Esophagus muscularis mucosa (tissue), 4 donors: ENCODE measurements around the gene ASPHD2. TPM values are rescaled to one million over a fixed set of nuclear protein-coding genes. Genes with fewer than 3 reads are reported as not detected.

Experiments
- DNase-seq: peaks from one replicate; pipeline ENCODE4 v3.0.0-alpha.2; 2017; ENCODE audit errors: extremely low spot score
- H3K27ac ChIP-seq, 4 donors: fragments of 200-600 bp; sonication (generic); replicated peaks in 1 of 4; 1 replicate in 3 of 4; 2 replicates in 1 of 4; pipeline ENCODE4 v1.5.1; 2016 to 2019; ENCODE audit warnings: mild to moderate bottlenecking in 1 of 4
- H3K27me3 ChIP-seq, 4 donors: fragments of 200-600 bp; sonication (generic); one replicate each; pipeline versions ENCODE4 v1.5.1 to v1.6.0; 2016 to 2019
- H3K36me3 ChIP-seq, 4 donors: fragments of 200-600 bp; sonication (generic); one replicate each; pipeline ENCODE4 v1.5.1; 2016 to 2019
- H3K4me1 ChIP-seq, 4 donors: fragments of 200-600 bp; sonication (generic); one replicate each; pipeline ENCODE4 v1.5.1; 2016 to 2019
- H3K4me3 ChIP-seq, 4 donors: fragments of 200-600 bp; sonication (generic); 1 replicate in 2 of 4; 2 replicates in 2 of 4; pipeline ENCODE4 v1.5.1; 2016 to 2019; ENCODE audit warnings: mild to moderate bottlenecking in 4 of 4, moderate library complexity in 1 of 4
- H3K9me3 ChIP-seq, 4 donors: fragments of 200-600 bp; sonication (generic); 1 replicate in 3 of 4; 2 replicates in 1 of 4; pipeline ENCODE4 v1.5.1; 2016 to 2019
- CTCF ChIP-seq, 3 experiments: fragments of 200-600 bp in 2 of 3; fragments of 450-650 bp in 1 of 3; sonication (generic) in 2 of 3; IDR thresholded peaks; one replicate each; pipeline ENCODE4 v1.5.1; 2017 to 2019; ENCODE audit warnings: antibody characterized with exemption in 3 of 3, mild to moderate bottlenecking in 2 of 3, moderate library complexity in 1 of 3
- EP300 ChIP-seq: sonication (generic); formaldehyde crosslinking; IDR thresholded peaks from one replicate; pipeline ENCODE4 v1.6.1; 2017; ENCODE audit warnings: antibody characterized with exemption
- POLR2A ChIP-seq: fragments of 450-650 bp; IDR thresholded peaks from one replicate; pipeline ENCODE4 v1.6.1; 2017; ENCODE audit warnings: antibody characterized with exemption, moderate library complexity, mild to moderate bottlenecking, low read depth
- POLR2AphosphoS5 ChIP-seq, 2 donors: sonication (generic); formaldehyde crosslinking; IDR thresholded peaks; one replicate each; pipeline ENCODE4 v1.6.1; 2017; ENCODE audit warnings: antibody characterized with exemption in 2 of 2
- WGBS: methylation state at CpG from one replicate; pipeline ENCODE4 v1.1.5; 2018; 5-methylcytosine and 5-hydroxymethylcytosine counted together
- intact Hi-C: fragments of 100-400 bp; cut with DNase I; formaldehyde crosslinking; loops from one replicate; pipeline ENCODE4 v1.15.1; 2023
- total RNA-seq, 4 donors: library from RNA; depleted of rRNA; stranded (reverse); fragments of >200 nt; gene quantifications; one replicate each; pipeline versions ENCODE4 v1.1.0 to v1.2.1, GENCODE V29; 2016

The ASPHD2 gene
- total RNA-seq, 4 donors from 2014 or later, result 0.42 to 1.1 (median 0.88) TPM

DNA sequence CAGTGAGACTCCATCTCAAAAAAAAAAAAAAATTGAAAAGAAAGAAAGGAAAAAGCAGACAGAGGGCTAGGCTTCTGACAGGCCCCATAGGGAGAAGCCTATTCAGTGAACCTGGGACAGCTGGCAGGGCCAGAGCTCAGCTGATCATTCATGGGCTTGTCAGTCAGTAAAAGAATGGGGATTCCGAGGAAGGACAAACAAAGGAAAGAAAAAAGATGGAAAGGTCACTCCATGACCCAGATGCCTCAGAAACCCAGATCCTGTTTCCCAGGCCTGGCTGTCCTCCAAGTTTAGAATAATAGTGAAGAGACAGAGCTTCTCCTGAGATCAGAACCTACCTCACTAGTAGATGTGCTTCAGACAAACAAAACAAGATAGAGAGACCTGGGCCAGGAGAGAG is 34.3 kb upstream of the ASPHD2 start:
- intact Hi-C loops, result no loop called here
- H3K36me3 ChIP-seq, result no peaks in the 10 kb centered on the region
- H3K9me3 ChIP-seq, result no peaks in the 10 kb centered on the region
- WGBS, result 19% methylated on average over 1 of the region's 1 CpG
- no peak for DNase-seq
- peaks cover 0 to 26% (median 2%) of the 10 kb centered on the region in 4 donors for H3K27me3 ChIP-seq
- no peaks in the 10 kb centered on the region for H3K4me1 ChIP-seq
- H3K4me3 ChIP-seq, result no peak overlapping the region
- H3K27ac ChIP-seq, result no peak overlapping the region
- TF ChIP-seq EP300 (no peak), POLR2A (no peak), CTCF (IDR thresholded peaks at IDR 0.05) (no peak), POLR2AphosphoS5 (IDR thresholded peaks at IDR 0.05) (no peak)

DNA sequence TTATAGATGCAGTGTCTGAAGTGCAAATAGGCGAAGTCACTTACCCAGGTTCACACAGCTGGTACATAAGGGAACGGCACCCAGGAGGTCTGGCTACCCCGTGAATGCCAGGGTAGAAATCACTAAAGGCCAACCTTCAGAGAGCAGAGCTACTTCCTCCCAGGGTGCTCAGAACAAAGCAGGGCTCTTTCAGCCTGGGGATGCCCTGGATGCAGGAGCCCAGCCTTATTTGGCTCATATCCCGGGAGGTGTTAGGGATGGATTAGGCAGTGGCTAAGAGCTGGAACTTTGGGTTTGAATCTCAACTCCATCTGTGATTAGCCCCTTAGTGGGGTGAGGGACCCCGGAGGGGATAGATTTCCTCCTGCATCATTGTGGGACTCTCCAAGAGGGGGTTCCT is 33.1 kb upstream of the ASPHD2 start:
- no peaks in the 10 kb centered on the region for H3K36me3 ChIP-seq
- intact Hi-C loops, result no loop called here
- no peak overlapping the region for H3K4me3 ChIP-seq
- H3K9me3 ChIP-seq, result no peaks in the 10 kb centered on the region
- H3K27ac ChIP-seq, result no peak overlapping the region
- peaks cover 0 to 26% (median 2%) of the 10 kb centered on the region in 4 donors for H3K27me3 ChIP-seq
- DNase-seq, result no peak
- TF ChIP-seq POLR2AphosphoS5 (IDR thresholded peaks at IDR 0.05) (no peak), EP300 (no peak), POLR2A (no peak), CTCF (IDR thresholded peaks at IDR 0.05) (no peak)
- 41% methylated on average over 5 of the region's 5 CpGs for WGBS
- H3K4me1 ChIP-seq, result no peaks in the 10 kb centered on the region

- Histone ChIP-seq H3K4me3 (no peak overlapping the region), H3K4me1 (no peaks in the 10 kb centered on the region), H3K36me3 (no peaks in the 10 kb centered on the region), H3K27me3 (peaks cover 0 to 20% (median 0%) of the 10 kb centered on the region in 4 donors), H3K27ac (no peak overlapping the region), H3K9me3 (no peaks in the 10 kb centered on the region)
- intact Hi-C loops, result loop anchor here (2.0 kb wide), 1 partner anchor 62 kb away; no protein-coding TSS in a partner anchor
- no peak for TF ChIP-seq POLR2AphosphoS5 (IDR thresholded peaks at IDR 0.05)
- TF ChIP-seq CTCF (IDR thresholded peaks at IDR 0.05), result peak; percentile 51 to 62 (median 58)
- TF ChIP-seq EP300, result no peak
- DNase-seq, result no peak
- WGBS, result 21% methylated on average over 3 of the region's 3 CpGs
These were observed 30.3 kb upstream of the ASPHD2 start for GRCh38 chr22:26398741-26399153.

DNA sequence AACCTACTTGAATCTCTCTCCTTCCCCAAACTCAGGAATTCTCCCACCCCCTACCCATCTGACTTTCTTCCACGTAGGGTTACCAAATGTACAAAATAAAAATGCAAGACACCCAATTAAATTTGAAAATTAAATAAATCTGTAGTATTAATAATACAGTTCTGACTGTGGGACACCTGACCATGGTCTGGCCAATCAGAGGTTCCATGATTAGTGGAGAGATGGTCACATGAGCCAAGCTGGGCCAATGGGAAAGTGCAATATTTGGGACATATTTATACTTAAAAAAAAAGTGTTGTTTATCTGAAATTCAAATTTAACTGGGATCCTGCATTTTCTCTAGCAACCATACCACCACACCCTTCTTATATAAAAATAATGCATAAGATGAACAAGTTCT is 29.8 kb upstream of the ASPHD2 start:
- Histone ChIP-seq H3K4me3 (no peak overlapping the region), H3K4me1 (no peaks in the 10 kb centered on the region), H3K27me3 (peaks cover 0 to 19% (median 0%) of the 10 kb centered on the region in 4 donors), H3K9me3 (no peaks in the 10 kb centered on the region), H3K36me3 (no peaks in the 10 kb centered on the region), H3K27ac (no peak overlapping the region)
- intact Hi-C loops, result loop anchor here (2.0 kb wide), 1 partner anchor 62 kb away; no protein-coding TSS in a partner anchor
- 59% methylated on average over 1 of the region's 1 CpG for WGBS
- DNase-seq, result no peak
- no peak for TF ChIP-seq CTCF (IDR thresholded peaks at IDR 0.05)
- no peak for TF ChIP-seq POLR2A
- TF ChIP-seq EP300, result no peak
- no peak for TF ChIP-seq POLR2AphosphoS5 (IDR thresholded peaks at IDR 0.05)

GRCh38 chr22:26401726-26402125 is 27.3 kb upstream of the ASPHD2 start:
- DNase-seq, result no peak
- TF ChIP-seq CTCF (IDR thresholded peaks at IDR 0.05), result no peak
- TF ChIP-seq POLR2A, result no peak
- no peak for TF ChIP-seq EP300
- no peak for TF ChIP-seq POLR2AphosphoS5 (IDR thresholded peaks at IDR 0.05)
- Histone ChIP-seq H3K9me3 (no peaks in the 10 kb centered on the region), H3K27ac (no peak overlapping the region), H3K4me3 (no peak overlapping the region), H3K36me3 (no peaks in the 10 kb centered on the region), H3K27me3 (peaks cover 0 to 22% (median 0%) of the 10 kb centered on the region in 4 donors), H3K4me1 (no peaks in the 10 kb centered on the region)
- WGBS, result 74% methylated on average over 5 of the region's 5 CpGs
- intact Hi-C loops, result no loop called here
